K562 (cell line): ENCODE data around the gene ERI2. TPM values are rescaled to one million over a fixed set of nuclear protein-coding genes. Genes with fewer than 3 reads are reported as not detected.

Experiments used
- FOXK1 ChIP-seq: sonication (generic); formaldehyde crosslinking; IDR thresholded peaks from 2 replicates; pipeline ENCODE4 v1.8.0; 2022; ENCODE audit warnings: missing genetic modification reagents, mild to moderate bottlenecking, borderline replicate concordance
- HNRNPK ChIP-seq: fragments of 200-400 bp; formaldehyde crosslinking; IDR thresholded peaks from one replicate; pipeline ENCODE4 v1.6.1; 2018; ENCODE audit warnings: mild to moderate bottlenecking, low read depth, low read length; ENCODE audit not compliant: poor library complexity, severe bottlenecking
- LEF1 ChIP-seq: fragments of 450-650 bp; IDR thresholded peaks from 2 replicates; pipeline ENCODE4 v1.6.1; 2016; ENCODE audit warnings: mild to moderate bottlenecking
- NFIC ChIP-seq: fragments of 450-650 bp; IDR thresholded peaks from 2 replicates; pipeline ENCODE4 v1.6.1; 2017; ENCODE audit warnings: mild to moderate bottlenecking, inconsistent platforms
- NR3C1 ChIP-seq: sonication (generic); formaldehyde crosslinking; IDR thresholded peaks from 2 replicates; pipeline ENCODE4 v1.8.1; 2022; ENCODE audit warnings: missing genetic modification reagents
- NUFIP1 ChIP-seq: fragments of 450-650 bp; IDR thresholded peaks from 2 replicates; pipeline ENCODE4 v1.6.1; 2018; ENCODE audit not compliant: partially characterized antibody
- PCBP2 ChIP-seq: fragments of 200-400 bp; formaldehyde crosslinking; IDR thresholded peaks from 2 replicates; pipeline ENCODE4 v1.6.1; 2018; ENCODE audit warnings: low read length, low read depth, mild to moderate bottlenecking, moderate library complexity; ENCODE audit not compliant: poor library complexity, severe bottlenecking
- SLC30A9 ChIP-seq: fragments of 250-450 bp; sonication (Bioruptor Pico); IDR thresholded peaks from 2 replicates; pipeline ENCODE4 v1.8.0; 2022; ENCODE audit warnings: mild to moderate bottlenecking, moderate library complexity
- SRSF1 ChIP-seq: fragments of 200-400 bp; formaldehyde crosslinking; IDR thresholded peaks from 2 replicates; pipeline ENCODE4 v1.6.1; 2017; ENCODE audit warnings: mild to moderate bottlenecking, low read depth, low read length, moderate library complexity
- TOE1 ChIP-seq, 2 experiments: fragments of 450-650 bp in 1 of 2; sonication (generic) in 1 of 2; formaldehyde crosslinking in 1 of 2; IDR thresholded peaks; 2 replicates each; pipeline versions ENCODE4 v1.7.1 to v1.8.0; 2016 to 2022; ENCODE audit warnings: borderline replicate concordance in 2 of 2, mild to moderate bottlenecking in 2 of 2, antibody characterized with exemption in 1 of 2, inconsistent platforms in 1 of 2, low read depth in 1 of 2, missing genetic modification reagents in 1 of 2, moderate library complexity in 1 of 2
- ZBTB7A ChIP-seq: IDR thresholded peaks from 2 replicates; pipeline ENCODE4 v1.6.1; 2011; ENCODE audit warnings: low read depth, mild to moderate bottlenecking, low read length, moderate library complexity, borderline replicate concordance; ENCODE audit not compliant: control insufficient read depth
- ZNF121 ChIP-seq: sonication (generic); formaldehyde crosslinking; conservative IDR thresholded peaks from 2 replicates; pipeline ENCODE4 v1.8.0; 2022; ENCODE audit warnings: missing genetic modification reagents
- ZNF133 ChIP-seq: fragments of 250-450 bp; sonication (Bioruptor Pico); IDR thresholded peaks from 2 replicates; pipeline ENCODE4 v1.4.0; 2020; ENCODE audit warnings: mild to moderate bottlenecking
- ZNF23 ChIP-seq: fragments of 250-450 bp; sonication (Bioruptor Pico); IDR thresholded peaks from 2 replicates; pipeline ENCODE4 v1.4.0; 2020; ENCODE audit warnings: mild to moderate bottlenecking
- ZNF311 ChIP-seq: fragments of 250-450 bp; sonication (Bioruptor Pico); IDR thresholded peaks from 2 replicates; pipeline ENCODE4 v1.4.0; 2020; ENCODE audit warnings: mild to moderate bottlenecking, moderate library complexity
- ZNF584 ChIP-seq: fragments of 200-800 bp; sonication (Bioruptor generic); IDR thresholded peaks from 2 replicates; pipeline ENCODE4 v1.6.1; 2016; ENCODE audit warnings: low read depth, mild to moderate bottlenecking, missing genetic modification characterization, missing compliant biosample characterization
- ZNF77 ChIP-seq: fragments of 250-450 bp; sonication (Bioruptor Pico); IDR thresholded peaks from 2 replicates; pipeline ENCODE4 v1.5.0; 2020
- ZSCAN32 ChIP-seq: fragments of 450-650 bp; formaldehyde crosslinking; IDR thresholded peaks from 2 replicates; pipeline ENCODE4 v1.4.0; 2020; ENCODE audit warnings: mild to moderate bottlenecking, moderate library complexity
- polyA plus RNA-seq, 8 experiments: library from polyadenylated mRNA; depleted of rRNA in 4 of 8; stranded (reverse) in 5 of 8; unstranded in 3 of 8; fragments of >200 nt; fragmentation: Nextera tagmentation in 2 of 8; fragmentation: Illumina TruSeq in 1 of 8; extraction: Ambion mirVana in 2 of 8; extraction: Trizol in 1 of 8; gene quantifications; 2 replicates each; pipeline versions ENCODE4 v1.2.1 to v1.2.3, GENCODE V29; 2011 to 2014; ENCODE audit warnings: inconsistent platforms in 1 of 8, missing spikeins in 1 of 8
- total RNA-seq, 7 experiments: library from RNA; depleted of rRNA in 6 of 7; stranded (reverse); fragments of >200 nt in 6 of 7; fragmentation: Illumina TruSeq in 2 of 7; extraction: Trizol in 2 of 7; gene quantifications; 2 replicates each; pipeline versions ENCODE4 v1.2.1 to v1.2.3, GENCODE V29; 2011 to 2021; ENCODE audit warnings: low replicate concordance in 1 of 7
- TF ChIP-seq, protein P1 (sequence below): sonication (generic); formaldehyde crosslinking; IDR thresholded peaks from 2 replicates; pipeline ENCODE4 v1.8.1; 2022; ENCODE audit warnings: missing genetic modification reagents
- TF ChIP-seq, protein P2 (sequence below): fragments of 250-450 bp; sonication (Bioruptor Pico); IDR thresholded peaks from 2 replicates; pipeline ENCODE4 v1.8.0; 2022; ENCODE audit warnings: inconsistent platforms, mild to moderate bottlenecking, moderate library complexity, borderline replicate concordance
- TF ChIP-seq, protein P3 (sequence below), 2 experiments: fragments of 450-650 bp in 1 of 2; sonication (generic) in 1 of 2; formaldehyde crosslinking in 1 of 2; IDR thresholded peaks in 1 of 2; conservative IDR thresholded peaks in 1 of 2; 2 replicates each; pipeline versions ENCODE4 v1.6.1 to v1.8.1; 2016 to 2023; ENCODE audit warnings: mild to moderate bottlenecking in 2 of 2, moderate library complexity in 2 of 2, inconsistent platforms in 1 of 2, missing genetic modification reagents in 1 of 2

ERI2 gene
- total and polyA plus RNA-seq, 9 of the 15 experiments (the other 6 are each of a cell fraction or from before 2014, with no cell fraction given): 23.3 to 57.0 (median 48.1) TPM

DNA sequence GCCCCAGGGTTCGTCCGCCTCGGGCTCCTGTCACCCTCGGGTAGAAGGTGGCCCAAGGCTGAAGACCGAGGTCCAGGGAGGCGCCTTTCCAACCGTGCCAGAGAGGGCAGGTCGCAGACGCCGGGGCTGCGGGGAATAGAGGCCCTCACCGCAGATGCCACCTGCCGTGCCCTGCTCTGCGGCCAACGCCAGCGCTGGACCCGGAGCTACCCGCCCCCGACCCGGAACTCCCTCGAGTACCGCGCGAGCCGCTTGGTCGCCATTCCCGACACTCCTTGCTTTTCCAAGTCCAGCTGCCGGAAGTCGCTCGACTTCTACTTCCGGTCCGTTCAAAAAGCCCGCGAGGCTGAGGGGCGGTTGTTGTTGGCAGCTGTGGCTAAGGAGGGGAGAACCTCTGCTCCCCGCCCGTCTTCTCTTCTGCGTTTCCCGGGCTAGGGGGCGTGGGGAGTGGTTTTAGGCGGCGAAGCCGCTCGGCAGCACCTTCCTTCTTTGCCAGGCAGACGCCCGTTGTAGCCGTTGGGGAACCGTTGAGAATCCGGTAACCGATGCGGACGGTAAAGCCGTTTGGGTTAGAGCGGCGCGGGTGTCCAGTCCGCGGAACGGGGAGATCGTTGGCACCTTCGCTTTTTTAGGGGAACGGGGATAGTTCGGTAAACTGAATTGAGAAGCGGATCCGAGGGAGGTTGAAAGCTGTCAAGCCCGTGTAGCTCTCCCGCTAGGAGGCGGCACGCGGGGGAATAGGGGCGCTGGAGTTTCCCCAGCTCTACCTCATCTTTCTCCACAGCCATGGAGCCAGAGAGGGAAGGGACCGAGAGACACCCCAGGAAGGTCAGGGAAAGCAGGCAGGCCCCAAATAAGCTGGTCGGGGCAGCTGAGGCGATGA, at the start of gene ERI2, which contains the start of gene REXO5 (continued):
- no peak for TF ChIP-seq ZNF121
- TF ChIP-seq ZNF133 (CRISPR knock-in tag): no peak
- TF ChIP-seq ZBTB7A: peak; percentile 86
- TF ChIP-seq LEF1: peak; percentile 70; the same call in 1 of the 2 replicates
- TF ChIP-seq HNRNPK: no peak
- 0 out of 2 replicates have a peak, but pooled peaks have one; percentile 60 for TF ChIP-seq ZNF584 (CRISPR knock-in tag)
- TF ChIP-seq ZSCAN32 (CRISPR knock-in tag): no peak
- no peak for TF ChIP-seq ZNF311 (CRISPR knock-in tag)
- TF ChIP-seq, protein P1, sequence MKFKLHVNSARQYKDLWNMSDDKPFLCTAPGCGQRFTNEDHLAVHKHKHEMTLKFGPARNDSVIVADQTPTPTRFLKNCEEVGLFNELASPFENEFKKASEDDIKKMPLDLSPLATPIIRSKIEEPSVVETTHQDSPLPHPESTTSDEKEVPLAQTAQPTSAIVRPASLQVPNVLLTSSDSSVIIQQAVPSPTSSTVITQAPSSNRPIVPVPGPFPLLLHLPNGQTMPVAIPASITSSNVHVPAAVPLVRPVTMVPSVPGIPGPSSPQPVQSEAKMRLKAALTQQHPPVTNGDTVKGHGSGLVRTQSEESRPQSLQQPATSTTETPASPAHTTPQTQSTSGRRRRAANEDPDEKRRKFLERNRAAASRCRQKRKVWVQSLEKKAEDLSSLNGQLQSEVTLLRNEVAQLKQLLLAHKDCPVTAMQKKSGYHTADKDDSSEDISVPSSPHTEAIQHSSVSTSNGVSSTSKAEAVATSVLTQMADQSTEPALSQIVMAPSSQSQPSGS: no peak
- TF ChIP-seq ZNF77: no peak
- TF ChIP-seq TOE1 (IDR thresholded peaks at IDR 0.05; ENCODE audit: borderline replicate concordance): peak; percentile 81
- TF ChIP-seq TOE1 (CRISPR knock-in tag; IDR thresholded peaks at IDR 0.05; ENCODE audit: borderline replicate concordance, low read depth): no peak
- peak; percentile 61; the same call in 1 of the 2 replicates for TF ChIP-seq NFIC
- TF ChIP-seq, protein P2, sequence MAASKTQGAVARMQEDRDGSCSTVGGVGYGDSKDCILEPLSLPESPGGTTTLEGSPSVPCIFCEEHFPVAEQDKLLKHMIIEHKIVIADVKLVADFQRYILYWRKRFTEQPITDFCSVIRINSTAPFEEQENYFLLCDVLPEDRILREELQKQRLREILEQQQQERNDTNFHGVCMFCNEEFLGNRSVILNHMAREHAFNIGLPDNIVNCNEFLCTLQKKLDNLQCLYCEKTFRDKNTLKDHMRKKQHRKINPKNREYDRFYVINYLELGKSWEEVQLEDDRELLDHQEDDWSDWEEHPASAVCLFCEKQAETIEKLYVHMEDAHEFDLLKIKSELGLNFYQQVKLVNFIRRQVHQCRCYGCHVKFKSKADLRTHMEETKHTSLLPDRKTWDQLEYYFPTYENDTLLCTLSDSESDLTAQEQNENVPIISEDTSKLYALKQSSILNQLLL (CRISPR knock-in tag): no peak
- TF ChIP-seq, protein P3, sequence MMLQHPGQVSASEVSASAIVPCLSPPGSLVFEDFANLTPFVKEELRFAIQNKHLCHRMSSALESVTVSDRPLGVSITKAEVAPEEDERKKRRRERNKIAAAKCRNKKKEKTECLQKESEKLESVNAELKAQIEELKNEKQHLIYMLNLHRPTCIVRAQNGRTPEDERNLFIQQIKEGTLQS (IDR thresholded peaks at IDR 0.05): no peak
- TF ChIP-seq, protein P3 (CRISPR knock-in tag; conservative IDR thresholded peaks at IDR 0.05): peak; percentile 29; the same call in 1 of the 2 replicates
- 0 out of 2 replicates have a peak, but pooled peaks have one; percentile 43 for TF ChIP-seq FOXK1 (CRISPR knock-in tag)
- TF ChIP-seq PCBP2: no peak
- no peak for TF ChIP-seq NUFIP1
- TF ChIP-seq ZNF23 (CRISPR knock-in tag): no peak
- no peak for TF ChIP-seq SLC30A9 (CRISPR knock-in tag)
- no peak for TF ChIP-seq SRSF1
- TF ChIP-seq NR3C1 (CRISPR knock-in tag): 0 out of 2 replicates have a peak, but pooled peaks have one; percentile 31
